Activated T-cell treated with anti-CD3 and anti-CD28 coated beads, Interleukin-2, amount 50 U/mL, for 72 hours (primary cell): ENCODE measurements around the gene CCSER1. TPM values are rescaled to one million over a fixed set of nuclear protein-coding genes. Genes with fewer than 3 reads are reported as not detected.
"Not testable (repeated sequence)": the region's sequence is repeated elsewhere in the genome, so short reads cannot be mapped to it uniquely, and the experiment has no call there.

Experiments used
- ATAC-seq, 2 donors: fragments of 150-1000 bp; cut with Tn5 transposase; replicated peaks in 1 of 2; 2 replicates each; pipeline ENCODE4 v1.10.0; 2021; ENCODE audit warnings: moderate library complexity in 2 of 2, mild to moderate bottlenecking in 1 of 2
- DNase-seq, 2 donors: peaks; one replicate each; pipeline ENCODE4 v3.0.0; 2021 to 2022; ENCODE audit warnings: mixed read lengths in 1 of 2
- H3K27ac Mint-ChIP-seq: one replicate; pipeline ENCODE4 v1.8.0; 2022; ENCODE audit warnings: mild to moderate bottlenecking, moderate library complexity, mixed read lengths
- H3K27me3 Mint-ChIP-seq: one replicate; pipeline ENCODE4 v1.8.0; 2022; ENCODE audit warnings: low read depth, mixed read lengths
- H3K36me3 Mint-ChIP-seq, 2 donors: one replicate each; pipeline ENCODE4 v1.8.0; 2022; ENCODE audit warnings: mixed read lengths in 2 of 2, mild to moderate bottlenecking in 1 of 2; ENCODE audit not compliant: insufficient read depth in 2 of 2
- H3K4me1 Mint-ChIP-seq: one replicate; pipeline ENCODE4 v1.8.0; 2022; ENCODE audit warnings: low read depth, mixed read lengths
- H3K4me3 Mint-ChIP-seq, 2 donors: one replicate each; pipeline ENCODE4 v1.8.0; 2022; ENCODE audit warnings: mild to moderate bottlenecking in 2 of 2, mixed read lengths in 2 of 2, moderate library complexity in 2 of 2
- H3K9me3 Mint-ChIP-seq, 2 donors: one replicate each; pipeline ENCODE4 v1.8.0; 2022; ENCODE audit warnings: mixed read lengths in 2 of 2
- total RNA-seq, 2 donors: library from RNA; stranded (reverse); gene quantifications; one replicate each; pipeline ENCODE4 v1.2.3, GENCODE V29; 2022

Gene CCSER1
- total RNA-seq, 2 donors from 2014 or later, result 0.09 TPM; not detected in 1

DNA sequence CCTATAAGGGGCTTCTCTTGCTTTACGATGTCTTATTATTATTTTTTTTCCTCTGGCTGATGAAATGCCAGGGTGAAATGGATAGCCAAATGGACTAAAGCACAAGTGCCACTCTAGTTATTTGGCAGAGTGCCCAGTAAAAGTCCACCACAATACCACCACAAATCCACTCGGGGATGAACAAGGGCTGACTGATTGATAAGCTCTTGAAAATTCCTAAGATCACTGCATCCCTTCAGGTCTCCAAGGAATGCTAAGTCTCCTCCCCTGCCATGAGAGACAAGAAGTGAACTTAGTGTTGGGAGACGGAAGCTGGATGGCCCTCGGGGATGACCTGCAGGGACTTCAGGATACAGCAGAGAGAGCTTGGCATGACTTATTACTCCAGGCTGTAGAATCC lies 1229.3 kb downstream of the CCSER1 start:
- ATAC-seq, H3K36me3 Mint-ChIP-seq, H3K4me3 Mint-ChIP-seq, H3K9me3 Mint-ChIP-seq, H3K4me1 Mint-ChIP-seq, H3K27me3 Mint-ChIP-seq, DNase-seq, H3K27ac Mint-ChIP-seq: not testable (repeated sequence)

GRCh38 chr4:91358016-91358415 lies 1230.8 kb downstream of the CCSER1 start:
- not testable (repeated sequence) for H3K36me3 Mint-ChIP-seq, H3K9me3 Mint-ChIP-seq, H3K27me3 Mint-ChIP-seq, H3K27ac Mint-ChIP-seq, H3K4me3 Mint-ChIP-seq, ATAC-seq, H3K4me1 Mint-ChIP-seq, DNase-seq

- not testable (repeated sequence) for H3K9me3 Mint-ChIP-seq, H3K4me1 Mint-ChIP-seq, DNase-seq, H3K4me3 Mint-ChIP-seq, H3K27ac Mint-ChIP-seq, H3K36me3 Mint-ChIP-seq, ATAC-seq, H3K27me3 Mint-ChIP-seq
These were observed 1231.4 kb downstream of the CCSER1 start for GRCh38 chr4:91358621-91359020.

GRCh38 chr4:91359041-91360031 lies 1232.1 kb downstream of the CCSER1 start:
- no peak for ATAC-seq
- Mint-ChIP-seq H3K27me3 (no peaks in the 10 kb centered on the region), H3K36me3 (peaks cover 0 to 4% of the 10 kb centered on the region in 2 donors), H3K27ac (no peak overlapping the region), H3K9me3 (peaks cover 2 to 7% of the 10 kb centered on the region in 2 donors), H3K4me3 (no peak overlapping the region), H3K4me1 (no peaks in the 10 kb centered on the region)
- DNase-seq, result no peak

DNA sequence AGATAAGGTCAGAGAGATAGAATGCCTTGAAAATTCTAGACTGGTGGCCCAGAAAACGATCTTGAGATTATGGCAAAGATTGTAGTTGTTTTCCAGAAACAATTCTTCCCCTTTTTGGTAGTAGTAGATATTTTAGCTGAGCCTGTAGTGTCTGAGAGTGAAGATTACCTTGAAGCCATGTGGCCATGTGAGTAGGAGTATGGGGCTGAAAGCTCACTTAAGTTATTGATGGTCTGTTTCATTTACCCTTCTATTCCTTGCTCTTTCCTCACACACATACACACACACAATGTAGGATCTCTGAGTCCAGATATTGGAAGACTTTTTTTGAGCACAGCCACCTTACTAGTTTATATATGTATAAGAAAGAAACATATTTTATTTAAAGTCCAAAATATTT lies 1234.9 kb downstream of the CCSER1 start:
- Mint-ChIP-seq H3K27ac (no peak overlapping the region), H3K36me3 (peaks cover 0 to 4% of the 10 kb centered on the region in 2 donors), H3K4me1 (no peaks in the 10 kb centered on the region), H3K27me3 (no peaks in the 10 kb centered on the region), H3K4me3 (no peak overlapping the region), H3K9me3 (peaks cover 2 to 7% of the 10 kb centered on the region in 2 donors)
- DNase-seq, result no peak
- ATAC-seq, result no peak

GRCh38 chr4:91366554-91366953 lies 1239.4 kb downstream of the CCSER1 start:
- DNase-seq (no peak), ATAC-seq (no peak)
- H3K9me3 Mint-ChIP-seq, result peaks cover 3 to 4% of the 10 kb centered on the region in 2 donors
- no peak overlapping the region for H3K4me3 Mint-ChIP-seq
- H3K36me3 Mint-ChIP-seq, result peaks cover 0 to 1% of the 10 kb centered on the region in 2 donors
- no peak overlapping the region for H3K27ac Mint-ChIP-seq
- no peaks in the 10 kb centered on the region for H3K27me3 Mint-ChIP-seq
- no peaks in the 10 kb centered on the region for H3K4me1 Mint-ChIP-seq

GRCh38 chr4:91369116-91369515 lies 1241.9 kb downstream of the CCSER1 start:
- no peak overlapping the region for H3K4me3 Mint-ChIP-seq

DNA sequence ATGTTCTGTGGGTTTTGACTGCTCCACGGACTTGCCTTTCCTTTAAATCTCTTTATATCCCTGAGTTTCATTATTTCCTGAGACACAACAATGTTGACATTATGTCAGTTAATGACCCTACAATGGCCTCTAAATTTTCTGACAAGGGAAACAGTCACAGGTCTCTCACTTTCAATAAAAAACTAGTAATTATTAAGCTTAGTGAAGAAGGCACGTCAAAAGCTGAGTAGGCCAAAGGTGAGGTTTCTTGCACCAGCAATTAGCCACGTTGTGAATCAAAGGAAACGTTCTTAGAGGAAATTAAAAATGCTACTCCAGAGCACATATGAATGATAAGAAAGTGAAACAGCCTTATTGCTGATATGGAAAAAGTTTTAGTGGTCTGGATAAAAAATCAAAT lies 1246.4 kb downstream of the CCSER1 start:
- H3K27ac Mint-ChIP-seq, result no peak overlapping the region
- no peaks in the 10 kb centered on the region for H3K27me3 Mint-ChIP-seq
- ATAC-seq (no peak), DNase-seq (no peak)
- H3K4me3 Mint-ChIP-seq, result no peak overlapping the region
- H3K9me3 Mint-ChIP-seq, result peaks cover 5 to 12% of the 10 kb centered on the region in 2 donors
- no peaks in the 10 kb centered on the region for H3K4me1 Mint-ChIP-seq
- peaks cover 0 to 2% of the 10 kb centered on the region in 2 donors for H3K36me3 Mint-ChIP-seq

More at GRCh38 chr4:91369116-91369515, 1241.9 kb downstream of the CCSER1 start:
- Mint-ChIP-seq H3K4me1 (no peaks in the 10 kb centered on the region), H3K9me3 (peaks cover 3 to 4% of the 10 kb centered on the region in 2 donors), H3K27me3 (no peaks in the 10 kb centered on the region), H3K27ac (no peak overlapping the region), H3K36me3 (no peaks in the 10 kb centered on the region)
- DNase-seq, result no peak
- no peak for ATAC-seq

DNA sequence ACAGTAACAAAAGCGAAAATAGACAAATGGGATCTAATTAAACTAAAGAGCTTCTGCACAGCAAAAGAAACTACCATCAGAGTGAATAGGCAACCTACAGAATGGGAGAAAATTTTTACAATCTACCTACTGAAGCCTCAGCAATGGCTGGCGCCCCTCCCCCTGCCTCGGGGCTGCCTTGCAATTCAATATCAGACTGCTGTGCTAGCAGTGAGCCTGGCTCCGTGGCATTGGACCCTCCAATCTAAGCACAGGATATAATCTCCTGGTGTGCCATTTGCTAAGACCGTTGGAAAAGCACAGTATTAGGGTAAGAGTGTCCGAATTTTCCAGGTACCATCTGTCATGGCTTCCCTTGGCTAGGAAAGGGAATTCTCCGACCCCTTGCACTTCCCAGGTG lies 1278.2 kb downstream of the CCSER1 start:
- not testable (repeated sequence) for H3K4me1 Mint-ChIP-seq, H3K4me3 Mint-ChIP-seq

DNA sequence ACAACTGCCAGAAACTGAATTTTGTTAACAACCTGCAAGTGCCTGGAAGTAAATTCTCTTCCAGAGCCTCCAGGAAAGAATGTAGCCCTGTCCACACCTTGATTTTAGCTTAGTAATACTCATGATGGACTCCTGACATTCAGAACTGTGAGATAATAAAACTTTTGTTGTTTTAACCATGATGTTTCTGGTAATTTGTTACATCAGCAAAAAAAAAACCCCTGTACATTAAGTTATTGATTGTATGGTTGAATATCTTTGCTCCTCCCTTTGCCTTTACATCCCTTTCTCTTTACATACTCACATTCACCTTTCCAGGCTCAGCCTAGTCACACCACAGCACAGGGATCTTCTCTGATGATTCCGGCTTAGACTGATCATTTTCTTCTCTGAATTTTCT lies 1294.8 kb downstream of the CCSER1 start:
- Mint-ChIP-seq H3K27ac (no peak overlapping the region), H3K9me3 (peaks cover 10 to 12% of the 10 kb centered on the region in 2 donors)

More for the DNA sequence above, 1278.2 kb downstream of the CCSER1 start:
- DNase-seq, H3K27me3 Mint-ChIP-seq, ATAC-seq, H3K27ac Mint-ChIP-seq, H3K36me3 Mint-ChIP-seq: not testable (repeated sequence)
- H3K9me3 Mint-ChIP-seq, result peaks cover 14% of the 10 kb centered on the region in 2 donors

GRCh38 chr4:91426725-91427124 lies 1299.5 kb downstream of the CCSER1 start:
- ATAC-seq, result no peak
- H3K4me3 Mint-ChIP-seq, result no peak overlapping the region

More for the DNA sequence above, 1294.8 kb downstream of the CCSER1 start:
- no peak for ATAC-seq
- DNase-seq, result no peak
- Mint-ChIP-seq H3K27me3 (no peaks in the 10 kb centered on the region), H3K36me3 (peaks cover 0 to 4% of the 10 kb centered on the region in 2 donors), H3K4me3 (no peak overlapping the region), H3K4me1 (no peaks in the 10 kb centered on the region)

DNA sequence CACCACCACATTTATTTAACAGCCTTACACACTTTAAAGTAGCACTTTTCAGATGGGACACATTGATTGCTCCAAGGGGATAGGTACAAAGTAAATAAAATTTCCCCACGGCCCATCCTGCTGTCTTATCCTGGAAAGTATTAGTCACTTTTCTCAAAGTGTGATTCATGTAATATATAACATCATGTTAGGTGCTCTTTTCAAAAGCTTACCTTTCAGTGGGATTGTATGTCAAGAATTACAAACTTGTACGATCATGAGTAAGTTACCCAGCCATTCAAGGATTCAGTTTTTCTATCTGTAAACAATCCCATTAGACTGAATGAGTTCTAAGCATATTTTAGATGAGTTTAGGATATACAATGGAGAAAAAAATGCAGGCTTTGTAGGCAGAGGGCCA lies 1300.0 kb downstream of the CCSER1 start:
- Mint-ChIP-seq H3K36me3 (no peaks in the 10 kb centered on the region), H3K9me3 (peaks cover 2 to 7% of the 10 kb centered on the region in 2 donors), H3K4me1 (no peaks in the 10 kb centered on the region), H3K4me3 (no peak overlapping the region), H3K27me3 (no peaks in the 10 kb centered on the region), H3K27ac (no peak overlapping the region)
- DNase-seq (no peak), ATAC-seq (no peak)

More at GRCh38 chr4:91426725-91427124, 1299.5 kb downstream of the CCSER1 start:
- DNase-seq, result no peak
- H3K27ac Mint-ChIP-seq, result no peak overlapping the region
- H3K27me3 Mint-ChIP-seq, result no peaks in the 10 kb centered on the region
- no peaks in the 10 kb centered on the region for H3K36me3 Mint-ChIP-seq
- H3K4me1 Mint-ChIP-seq, result no peaks in the 10 kb centered on the region
- peaks cover 2 to 7% of the 10 kb centered on the region in 2 donors for H3K9me3 Mint-ChIP-seq

- H3K4me1 Mint-ChIP-seq, result no peaks in the 10 kb centered on the region
- no peak overlapping the region for H3K27ac Mint-ChIP-seq
- peaks cover 1 to 3% of the 10 kb centered on the region in 2 donors for H3K36me3 Mint-ChIP-seq
- H3K9me3 Mint-ChIP-seq, result peaks cover 6 to 7% of the 10 kb centered on the region in 2 donors
- DNase-seq (no peak), ATAC-seq (no peak)
- H3K27me3 Mint-ChIP-seq, result no peaks in the 10 kb centered on the region
- no peak overlapping the region for H3K4me3 Mint-ChIP-seq
These were observed 1307.4 kb downstream of the CCSER1 start for GRCh38 chr4:91434631-91435030.
